T-helper 1 cell treated with Interleukin-12 subunit alpha and Interleukin-12 subunit beta and Interleukin-4 antibody, amounts not matched to agents 30 ng/mL and 1 ng/mL, for 36 hours (primary cell): Measurements from ENCODE around the gene ISG20. TPM values are rescaled to one million over a fixed set of nuclear protein-coding genes. Genes with fewer than 3 reads are reported as not detected.
"Not testable (repeated sequence)": the region's sequence is repeated elsewhere in the genome, so short reads cannot be mapped to it uniquely, and the experiment has no call there.

Source experiments
- intact Hi-C: fragments of 100-400 bp; cut with micrococcal nuclease; formaldehyde crosslinking; loops from one replicate; pipeline ENCODE4 v1.15.1; 2024
- total RNA-seq: library from RNA; stranded (reverse); gene quantifications from 2 replicates; pipeline ENCODE4 v1.2.3, GENCODE V29; 2022

The ISG20 gene
- total RNA-seq, 1 donor from 2014 or later = 122 TPM

- intact Hi-C loops = no loop called here
These were observed 21.0 kb upstream of the ISG20 start for GRCh38 chr15:88617790-88618189.

- intact Hi-C loops = no loop called here
These were observed 20.1 kb upstream of the ISG20 start for GRCh38 chr15:88618686-88619085.

DNA sequence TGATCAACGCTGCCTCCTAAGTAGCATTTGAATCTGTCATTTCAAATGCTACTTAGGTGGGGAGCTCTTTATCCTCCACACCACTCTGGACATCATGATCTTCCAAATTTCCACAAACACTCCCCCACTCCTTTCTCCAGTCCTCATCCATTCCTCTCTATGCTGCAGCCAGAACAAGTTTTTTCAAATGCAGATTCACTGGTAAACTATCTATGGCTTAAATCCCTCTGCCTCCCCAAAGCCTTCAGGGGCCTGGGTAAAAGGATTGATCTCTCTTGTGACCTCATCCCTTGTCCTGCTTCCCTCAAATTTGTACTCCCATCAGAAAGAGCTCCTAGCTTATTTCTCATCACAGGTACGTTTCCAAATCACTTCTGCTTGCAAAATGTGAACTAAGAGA, 19.0 kb upstream of the ISG20 start:
- intact Hi-C loops = loop anchor here (1.0 to 5.0 kb wide), 6 partner anchors 47 to 1273 kb away; partner anchors contain the start of genes ABHD2, AP3S2, FANCI and POLG

DNA sequence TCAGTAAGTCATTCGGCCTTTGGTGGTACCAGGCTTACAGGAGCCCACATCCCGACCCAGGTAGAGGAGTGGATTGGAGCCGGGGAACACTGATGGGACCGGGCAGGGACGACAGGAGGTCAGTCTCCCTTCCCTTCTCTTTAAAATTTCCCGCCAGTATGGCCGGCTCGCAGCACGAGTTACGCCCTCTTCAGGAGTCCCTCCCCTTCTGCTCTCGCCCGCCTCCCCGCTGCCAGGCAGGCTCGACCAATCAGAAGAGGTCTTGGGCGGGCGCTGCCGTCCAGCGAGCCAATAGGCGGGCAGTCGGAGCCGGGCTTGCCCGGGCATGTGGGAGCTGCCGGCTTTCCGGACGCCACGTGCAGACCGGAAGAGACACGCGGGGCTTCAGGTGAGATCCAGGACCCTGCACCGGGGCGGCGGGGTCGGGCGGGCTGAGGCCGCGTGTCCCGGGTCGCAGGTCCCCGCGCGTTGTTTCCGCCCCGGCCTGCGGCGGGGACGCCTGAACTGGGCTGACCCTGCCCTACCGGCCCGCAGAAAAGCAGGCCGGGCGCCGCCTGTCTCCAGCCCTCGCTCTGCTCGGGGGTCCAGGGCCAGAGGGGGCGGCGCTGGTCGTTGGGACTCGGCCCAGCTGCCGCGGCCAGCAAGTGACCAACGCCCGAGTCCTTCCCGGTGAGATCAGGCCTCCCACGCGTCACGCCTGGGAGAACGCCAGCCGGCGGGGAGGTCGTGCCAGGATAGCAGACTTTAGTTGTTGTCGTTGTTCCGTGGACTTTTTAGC, 17.6 kb upstream of the ISG20 start, which contains the start of gene AEN:
AEN (plus strand) TSS at position 346 of the 778 bp plus-strand sequence. CDS start 4,870 bp downstream, outside the sequence.
- intact Hi-C loops = loop anchor here (1.0 to 5.0 kb wide), 8 partner anchors 49 to 1271 kb away; partner anchors contain the start of genes ABHD2, AP3S2, DET1 and FANCI

DNA sequence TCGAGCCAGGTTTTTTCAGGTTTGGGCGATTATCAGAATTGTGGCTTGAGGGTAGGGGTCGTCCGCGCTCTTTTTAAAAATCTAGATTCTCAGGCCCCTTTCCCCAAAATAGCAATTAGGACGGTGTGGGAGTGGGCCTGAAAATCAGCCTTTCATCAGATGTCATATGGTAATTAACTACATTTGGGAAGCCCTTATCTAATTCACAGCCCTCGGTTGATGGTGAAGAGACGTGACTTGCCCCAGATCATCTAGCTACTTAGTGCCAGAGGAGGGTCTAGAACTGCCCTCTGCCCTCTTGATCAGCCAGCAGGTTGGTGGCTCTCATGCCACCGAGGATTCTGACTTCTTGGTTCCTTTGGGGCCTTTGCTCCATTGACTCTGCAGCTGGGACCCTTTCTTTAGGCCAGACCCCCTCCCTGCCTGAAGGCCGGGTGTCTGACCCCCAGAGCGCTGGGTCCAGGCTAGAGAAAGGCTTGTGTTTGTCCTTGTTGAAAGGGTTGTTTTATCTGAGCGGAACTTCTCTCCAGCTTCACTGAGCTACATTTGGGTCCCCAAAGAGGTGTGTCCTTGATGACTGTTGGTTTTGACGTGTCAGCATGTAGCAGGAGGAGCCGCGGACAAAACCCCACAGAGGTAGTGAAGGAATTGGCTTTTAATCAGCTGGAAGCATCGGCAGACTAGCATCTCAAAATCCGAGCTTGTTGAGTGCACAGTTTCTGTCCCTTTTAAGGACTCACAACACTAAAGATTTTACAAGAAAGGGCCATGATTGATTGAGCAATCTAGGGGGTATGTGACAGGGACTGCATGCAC, 16.8 kb upstream of the ISG20 start:
- intact Hi-C loops = loop anchor here (1.0 to 5.0 kb wide), 7 partner anchors 76 to 1270 kb away; partner anchors contain the start of genes ABHD2, AP3S2, DET1 and FANCI

DNA sequence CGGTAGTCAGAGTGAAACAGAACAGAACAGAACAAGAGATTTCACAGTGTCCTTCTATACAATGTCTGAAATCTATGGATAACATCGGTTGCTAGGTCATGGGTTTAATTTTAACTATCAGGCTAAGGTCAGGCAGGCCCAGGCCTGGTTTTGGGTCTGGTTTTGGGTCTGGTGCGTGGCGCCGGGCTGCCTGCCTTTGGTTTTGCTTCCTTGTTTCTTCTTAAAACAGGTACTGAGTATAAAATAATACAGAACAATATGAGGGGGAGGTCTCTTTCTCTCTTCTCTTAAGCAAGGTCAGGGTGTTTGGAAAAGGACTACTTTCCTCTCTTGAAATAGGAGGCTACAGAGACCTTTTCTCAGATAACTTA, 16.2 kb upstream of the ISG20 start:
- intact Hi-C loops = loop anchor here (5.0 kb wide), 4 partner anchors 620 to 1270 kb away; partner anchors contain the start of genes AP3S2, FANCI, POLG and TICRR

GRCh38 chr15:88623061-88623460, 15.8 kb upstream of the ISG20 start:
- intact Hi-C loops = loop anchor here (5.0 kb wide), 4 partner anchors 619 to 1269 kb away; partner anchors contain the start of genes AP3S2, FANCI, POLG and TICRR

GRCh38 chr15:88623632-88624031, 15.2 kb upstream of the ISG20 start:
- intact Hi-C loops = loop anchor here (1.0 to 5.0 kb wide), 12 partner anchors 15 to 1269 kb away; partner anchors contain the start of genes AP3S2, FANCI, POLG and TICRR

DNA sequence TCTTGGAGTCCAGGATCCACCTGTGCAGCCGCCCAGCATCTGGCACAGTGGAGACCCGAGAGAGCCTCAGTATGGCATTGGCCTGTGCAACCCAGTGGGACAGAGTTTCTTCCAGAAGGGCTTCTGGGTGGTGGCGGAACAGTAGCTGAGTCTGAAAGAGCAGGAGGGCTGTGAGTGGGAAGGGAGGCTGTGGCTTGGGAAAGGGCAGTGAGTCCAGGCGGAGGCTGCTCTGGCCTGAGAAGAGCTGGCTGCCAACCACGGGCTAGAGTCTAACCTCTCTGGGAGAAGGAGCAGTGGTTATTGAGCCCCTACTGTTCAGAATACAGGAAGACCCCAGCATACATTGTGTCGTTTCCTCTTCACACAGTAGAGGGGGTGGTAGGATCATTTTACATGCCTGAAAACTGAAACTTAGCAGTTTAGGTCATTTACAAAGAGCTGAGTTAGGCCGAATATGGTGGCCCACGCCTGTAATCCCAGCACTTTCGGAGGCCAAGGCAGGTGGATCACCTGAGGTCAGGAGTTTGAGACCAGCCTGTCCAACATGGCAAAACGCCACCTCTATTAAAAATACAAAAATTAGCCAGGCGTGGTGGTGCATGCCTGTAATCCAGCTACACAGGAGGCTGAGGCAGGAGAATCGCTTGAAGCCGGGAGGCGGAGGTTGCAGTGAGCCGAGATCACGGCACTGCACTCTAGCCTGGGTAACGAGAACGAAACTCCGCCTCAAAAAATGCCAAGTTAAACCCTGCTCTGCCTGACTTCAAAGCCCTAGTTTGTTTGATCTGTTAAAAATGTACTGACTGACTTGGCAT, 14.5 kb upstream of the ISG20 start:
- intact Hi-C loops = loop anchor here (1.0 to 5.0 kb wide), 12 partner anchors 14 to 1268 kb away; partner anchors contain the start of genes AP3S2, FANCI, POLG and TICRR

DNA sequence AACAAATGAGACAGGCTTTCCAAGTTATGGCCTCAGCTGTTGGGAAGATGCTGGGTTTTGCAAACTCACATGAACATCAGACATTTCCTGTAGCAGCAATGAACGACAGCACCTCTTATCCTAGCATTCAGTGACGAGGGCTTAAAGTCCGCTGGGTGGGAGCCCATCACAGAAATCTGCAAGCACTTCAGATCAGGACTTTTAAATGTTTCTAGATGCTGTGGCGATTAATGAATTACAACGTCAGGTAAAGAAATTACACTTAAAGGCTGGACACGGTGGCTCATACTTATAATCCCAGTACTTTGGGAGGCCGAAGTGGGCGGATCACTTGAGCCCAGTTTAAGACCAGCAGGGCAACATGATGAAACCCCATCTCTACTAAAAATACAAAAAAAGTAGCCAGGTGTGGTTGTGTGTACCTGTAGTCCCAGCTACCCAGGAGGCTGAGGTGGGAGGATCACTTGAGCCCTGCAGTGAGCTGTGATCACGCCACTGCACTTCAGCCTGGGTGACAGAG, 13.8 kb upstream of the ISG20 start:
- intact Hi-C loops = loop anchor here (1.0 to 5.0 kb wide), 12 partner anchors 13 to 1267 kb away; partner anchors contain the start of genes AP3S2, FANCI, POLG and TICRR

DNA sequence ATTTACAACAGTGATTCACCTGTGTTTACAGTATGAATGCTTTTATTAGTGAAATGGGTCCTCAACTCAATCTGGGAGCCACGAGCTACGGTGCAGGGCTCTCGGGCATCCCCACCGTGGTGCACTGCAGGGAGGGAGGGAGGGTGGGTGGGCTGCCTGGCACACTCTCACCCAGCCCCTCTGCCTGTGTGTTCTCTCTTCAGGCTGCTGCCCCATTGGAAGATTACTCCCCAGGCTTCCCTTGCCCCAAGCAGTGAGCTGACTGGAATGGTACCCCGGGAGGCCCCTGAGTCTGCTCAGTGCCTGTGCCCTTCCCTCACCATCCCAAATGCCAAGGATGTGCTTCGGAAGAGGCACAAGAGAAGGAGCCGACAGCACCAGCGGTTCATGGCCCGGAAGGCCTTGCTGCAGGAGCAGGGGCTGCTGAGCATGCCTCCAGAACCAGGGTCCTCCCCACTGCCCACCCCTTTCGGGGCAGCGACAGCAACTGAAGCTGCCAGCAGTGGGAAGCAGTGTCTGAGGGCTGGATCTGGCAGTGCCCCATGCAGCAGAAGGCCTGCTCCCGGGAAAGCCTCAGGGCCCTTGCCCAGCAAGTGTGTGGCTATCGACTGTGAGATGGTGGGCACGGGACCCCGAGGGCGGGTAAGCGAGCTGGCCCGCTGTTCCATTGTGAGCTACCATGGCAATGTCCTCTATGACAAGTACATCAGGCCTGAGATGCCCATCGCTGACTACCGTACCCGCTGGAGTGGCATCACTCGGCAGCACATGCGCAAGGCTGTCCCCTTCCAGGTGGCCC, 12.7 kb upstream of the ISG20 start:
- intact Hi-C loops = no loop called here

- intact Hi-C loops = loop anchor here (1.0 kb wide), 1 partner anchor 8 kb away; no protein-coding TSS in a partner anchor
These were observed 11.4 kb upstream of the ISG20 start for GRCh38 chr15:88627463-88627862.

- intact Hi-C loops = no loop called here
These were observed 10.7 kb upstream of the ISG20 start for GRCh38 chr15:88628018-88628654.

GRCh38 chr15:88629071-88629470, 9.7 kb upstream of the ISG20 start:
- intact Hi-C loops = no loop called here

GRCh38 chr15:88630141-88630721, 8.6 kb upstream of the ISG20 start:
- intact Hi-C loops = no loop called here

GRCh38 chr15:88630798-88631463, 7.9 kb upstream of the ISG20 start:
- intact Hi-C loops = no loop called here

- intact Hi-C loops = no loop called here
These were observed 7.3 kb upstream of the ISG20 start for GRCh38 chr15:88631464-88632028.

DNA sequence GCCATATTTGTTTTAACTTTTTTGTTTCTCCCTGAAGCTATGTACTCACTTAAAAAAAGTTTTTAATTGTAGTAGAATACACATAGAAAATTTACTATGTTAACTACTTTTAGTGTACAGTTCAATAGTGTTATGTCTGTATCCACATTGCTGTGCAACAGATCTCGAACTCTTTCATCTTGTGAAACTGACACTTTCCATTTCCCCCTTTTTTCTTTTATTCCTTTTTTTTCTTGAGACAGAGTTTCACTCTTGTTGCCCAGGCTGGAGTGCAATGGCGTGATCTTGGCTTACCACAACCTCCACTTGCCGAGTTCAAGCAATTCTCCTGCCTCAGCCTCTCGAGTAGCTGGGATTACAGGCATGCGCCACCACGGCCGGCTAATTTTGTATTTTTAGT, 6.0 kb upstream of the ISG20 start:
- intact Hi-C loops = not testable (repeated sequence)
